ENCODE data around the gene SP8.

SP8 gene

DNA sequence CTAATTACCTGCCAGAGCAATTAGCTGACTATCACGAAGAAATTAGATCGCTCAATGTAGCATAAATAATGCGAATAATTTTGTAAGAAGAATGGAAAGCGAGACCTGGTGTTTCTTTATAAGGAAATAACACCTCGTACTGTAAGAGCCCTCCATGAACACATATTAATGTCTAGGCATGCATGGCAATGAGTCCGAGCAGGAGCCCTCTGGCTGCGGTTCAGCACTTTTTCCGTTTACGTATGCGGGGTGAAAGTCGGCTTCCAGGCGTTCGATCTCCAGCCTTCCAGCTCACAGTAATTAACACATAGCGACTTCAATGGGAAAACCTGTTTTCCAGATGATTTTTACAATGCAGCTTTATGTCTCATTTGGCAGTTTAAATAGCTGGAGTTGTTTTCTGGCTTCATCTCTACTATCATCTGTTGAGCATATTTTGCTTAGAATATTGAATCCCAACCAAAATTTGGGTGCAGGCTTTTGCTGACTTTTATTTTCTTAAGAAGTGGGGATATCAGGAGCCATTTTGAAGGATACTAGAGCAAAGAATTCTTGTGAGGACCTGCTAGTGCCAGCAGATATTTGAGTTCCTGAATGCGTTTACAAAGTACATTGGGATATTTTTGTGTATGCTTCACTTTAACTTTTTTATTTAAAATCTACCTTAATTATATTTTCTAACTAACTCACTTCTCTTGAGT, 7.2 kb upstream of the SP8 start:
- no peak for DNase-seq

DNA sequence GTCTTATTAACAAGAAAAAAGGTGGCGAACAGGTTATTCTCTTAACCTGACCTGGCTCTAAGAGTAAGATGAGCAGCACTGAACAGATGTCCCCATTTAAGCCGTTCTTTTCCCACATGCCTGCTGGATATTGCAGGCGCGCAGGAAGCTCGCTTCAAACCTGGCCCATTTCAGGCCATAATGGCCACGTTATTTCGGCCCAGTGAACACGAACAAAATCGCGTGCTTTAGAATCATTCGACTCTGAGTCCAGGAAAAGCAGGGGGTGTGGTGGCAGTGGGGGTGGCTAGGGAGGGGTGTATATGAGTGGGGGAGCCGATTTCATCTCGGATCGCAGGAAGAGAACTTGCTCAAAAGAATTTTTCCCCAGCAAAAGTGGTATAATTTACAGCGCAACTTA, 6.6 kb upstream of the SP8 start:
- no peak for DNase-seq

DNA sequence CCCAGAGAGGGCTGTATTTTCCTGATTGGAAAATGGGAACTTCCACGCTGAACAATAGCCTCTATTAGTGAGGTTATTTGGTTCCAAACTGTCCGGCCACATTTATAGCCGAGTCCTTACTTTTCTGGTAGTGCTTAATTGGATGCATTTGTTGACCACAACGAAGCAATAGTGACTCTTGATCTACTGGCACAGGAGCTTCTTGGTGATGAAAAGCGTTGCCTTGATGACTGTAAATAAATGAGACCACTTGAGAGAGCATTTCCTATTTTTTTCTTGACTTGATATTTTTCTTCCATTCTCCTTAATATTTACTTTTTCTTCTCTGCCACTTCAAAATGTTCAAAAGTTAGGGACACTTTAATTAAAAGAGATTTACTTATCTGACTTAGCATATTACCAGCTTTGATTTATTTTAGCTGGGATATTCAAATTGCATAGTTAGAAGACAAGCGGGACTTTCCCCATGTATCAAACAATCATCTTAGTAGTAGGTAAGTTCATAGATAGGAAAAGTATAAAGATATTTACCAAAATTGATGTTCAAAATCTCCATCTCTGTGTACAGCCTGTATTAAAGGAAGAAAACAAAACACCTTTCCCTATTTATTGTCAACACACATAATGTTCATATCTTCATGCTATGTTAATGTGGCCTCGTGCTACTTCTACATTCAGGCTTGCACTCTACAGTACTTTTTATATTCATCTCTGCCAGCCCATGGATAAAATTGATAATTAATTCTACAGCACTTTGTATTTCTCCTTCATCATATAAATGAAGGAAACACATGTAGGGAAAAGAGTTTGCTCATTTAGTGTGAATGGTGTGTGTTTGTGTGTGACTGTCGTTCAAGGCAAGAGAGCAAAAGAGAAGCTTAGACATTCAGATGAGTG, 5.1 kb upstream of the SP8 start:
- DNase-seq: no peak

DNA sequence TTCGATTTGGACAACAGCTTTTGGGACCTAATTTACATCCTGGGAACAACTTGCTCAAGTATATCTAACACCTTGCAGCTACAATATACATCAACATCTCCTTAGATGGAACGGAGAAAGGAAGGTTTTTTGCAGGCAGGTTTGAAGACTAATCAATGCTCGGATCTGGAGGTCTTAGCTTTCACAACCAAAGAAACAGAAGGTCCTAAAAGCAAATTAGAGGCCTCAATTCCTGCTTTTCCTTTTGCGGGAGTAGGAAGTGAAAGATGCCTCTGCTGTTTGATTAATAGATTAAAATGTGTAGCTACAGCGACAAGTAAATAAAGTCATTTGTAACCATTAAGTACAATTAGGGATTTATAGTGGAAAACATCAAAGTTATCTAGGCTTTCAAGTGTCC, 3.7 kb upstream of the SP8 start:
- DNase-seq: no peak

DNA sequence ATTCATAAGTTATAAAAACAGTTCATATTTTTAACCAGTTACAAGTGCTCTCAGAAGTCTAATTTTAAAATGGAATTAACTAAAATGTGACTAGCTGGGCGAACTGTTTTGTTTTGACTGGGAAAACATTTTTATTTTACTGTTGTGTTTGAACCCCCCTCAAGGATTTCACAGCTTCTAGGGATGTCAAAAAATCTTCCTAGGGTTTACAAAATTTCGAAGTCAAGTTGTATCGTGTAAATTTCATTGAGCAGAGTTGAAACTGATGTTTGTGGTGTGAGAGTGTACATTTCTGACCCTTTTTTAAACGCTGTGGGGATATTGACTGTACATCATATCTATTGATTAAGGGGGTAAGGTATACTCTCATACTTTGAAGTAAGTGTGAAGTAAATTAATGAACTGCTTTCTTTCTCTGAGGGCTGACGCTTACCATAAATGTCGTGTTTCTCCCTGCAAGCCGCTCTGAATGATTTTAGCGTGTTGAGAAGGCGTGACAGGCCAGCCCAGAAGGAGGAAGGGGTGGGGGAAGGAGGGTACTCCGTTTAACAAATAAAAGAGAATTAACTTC, 1.8 kb upstream of the SP8 start:
- no peak for DNase-seq

DNA sequence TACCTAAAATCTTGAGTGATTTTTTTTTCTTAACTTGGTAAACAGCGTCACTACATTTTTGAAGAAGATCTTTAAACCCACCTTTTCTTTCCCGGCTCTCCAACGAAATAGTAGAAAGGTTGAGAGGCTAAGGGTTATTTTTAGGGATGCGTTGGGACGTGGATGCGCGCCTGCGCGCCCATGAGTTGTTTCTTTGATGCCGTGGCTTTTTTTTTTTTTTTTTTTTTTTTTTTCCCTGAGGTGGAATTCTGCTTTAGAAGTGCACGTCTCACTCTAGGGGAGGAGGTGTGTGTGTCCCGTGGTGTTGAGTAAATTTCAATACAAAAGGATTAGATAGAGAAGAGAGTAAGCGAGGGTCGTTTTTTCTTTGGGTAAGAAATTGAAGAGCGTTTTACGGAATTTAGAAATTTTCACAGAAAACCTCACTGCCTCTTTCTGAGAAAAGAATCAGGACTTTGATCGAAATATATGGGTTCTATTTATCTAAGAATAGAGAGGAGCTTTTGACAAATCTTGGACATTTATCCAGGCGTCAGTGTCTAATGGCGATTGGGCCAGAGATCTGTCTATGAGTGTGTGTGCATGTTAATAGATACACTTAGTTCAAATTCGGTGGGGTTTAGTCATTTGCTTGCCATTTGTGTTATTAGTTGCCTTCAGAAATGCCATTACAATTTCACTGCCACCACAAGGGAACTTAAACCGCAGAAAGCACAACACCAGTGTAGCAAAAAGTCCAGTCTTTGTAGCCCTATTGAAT, 1.2 kb upstream of the SP8 start:
- no peak for DNase-seq

DNA sequence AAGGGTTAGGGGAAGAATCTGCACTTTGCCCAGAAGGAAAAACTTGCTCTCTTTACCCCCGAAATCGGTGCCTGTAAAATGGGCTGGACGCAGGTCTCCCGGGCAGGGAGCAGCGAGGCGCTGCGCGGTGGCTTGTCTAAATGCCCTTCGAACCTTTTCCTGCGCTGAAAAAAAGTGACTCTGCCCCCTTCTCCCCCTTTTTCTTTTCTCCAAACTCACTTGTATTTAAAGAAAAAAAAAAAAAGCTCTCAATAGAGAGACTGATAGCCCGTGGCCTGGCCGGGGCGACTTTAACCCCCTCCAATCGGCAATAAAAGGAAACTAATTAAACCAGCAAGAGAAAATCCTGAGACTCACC, 286 bp downstream of the SP8 start:
- DNase-seq: no peak

DNA sequence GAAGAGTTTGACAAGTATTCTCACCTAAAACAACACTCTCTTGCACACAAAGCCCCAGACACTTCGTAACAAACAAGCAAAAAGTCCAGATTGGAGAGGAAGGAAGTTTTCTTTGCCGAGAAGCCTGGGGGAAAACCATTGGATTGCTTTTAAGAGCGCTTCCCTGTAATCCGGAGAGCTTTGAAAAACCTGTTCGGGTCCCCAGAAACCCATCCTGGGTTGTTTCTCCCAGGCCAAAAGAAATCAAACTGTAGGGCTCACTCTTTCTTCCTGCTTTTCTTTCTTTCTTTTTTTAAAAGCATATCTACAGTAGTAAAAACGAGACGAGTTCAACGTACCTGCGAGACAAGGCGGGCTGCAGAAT, 655 bp downstream of the SP8 start:
- DNase-seq: no peak

DNA sequence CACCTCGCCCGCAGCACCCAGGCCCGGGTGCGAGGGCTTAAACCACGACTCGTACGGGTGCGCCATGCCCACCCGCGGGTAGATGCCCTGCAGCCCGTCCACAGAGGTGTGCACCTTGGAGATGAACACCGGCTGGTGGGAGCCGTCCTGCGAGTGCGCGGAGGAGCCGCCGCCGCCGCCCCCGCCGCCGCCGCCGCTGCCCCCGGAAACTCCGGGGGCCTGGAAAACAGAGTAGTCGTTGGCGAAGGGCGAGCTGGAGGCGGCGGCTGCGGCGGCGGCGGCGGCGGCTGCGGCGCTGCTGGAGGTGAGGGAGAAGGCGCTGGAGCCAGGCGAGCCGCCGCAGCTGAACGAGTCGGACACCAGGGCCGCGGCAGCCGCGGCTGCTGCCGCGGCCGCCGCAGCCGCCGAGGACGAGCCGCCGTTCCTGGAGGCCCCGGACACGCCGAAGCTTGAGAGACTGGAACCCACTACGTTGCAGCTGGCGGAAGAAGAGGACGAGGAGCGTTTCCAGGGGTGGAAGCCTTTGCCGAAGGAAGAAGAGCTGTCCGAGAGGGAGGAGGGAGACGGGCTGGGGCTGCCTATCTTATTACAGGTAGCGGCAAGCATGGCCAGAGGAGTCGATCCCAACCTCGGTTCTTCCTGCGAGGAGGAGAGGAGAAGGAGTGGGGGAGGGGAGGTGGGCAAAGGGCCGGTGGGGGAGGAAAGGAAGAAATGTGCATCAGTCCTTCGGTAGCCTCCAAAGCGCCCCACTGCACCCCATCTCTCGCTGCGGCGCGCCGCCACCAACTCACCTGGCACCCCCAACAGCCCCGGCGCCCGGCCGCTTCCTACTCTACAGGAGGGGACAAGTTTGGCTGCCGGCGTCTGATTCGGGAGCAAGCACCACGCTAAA, 1.3 kb downstream of the SP8 start:
- no peak for DNase-seq

DNA sequence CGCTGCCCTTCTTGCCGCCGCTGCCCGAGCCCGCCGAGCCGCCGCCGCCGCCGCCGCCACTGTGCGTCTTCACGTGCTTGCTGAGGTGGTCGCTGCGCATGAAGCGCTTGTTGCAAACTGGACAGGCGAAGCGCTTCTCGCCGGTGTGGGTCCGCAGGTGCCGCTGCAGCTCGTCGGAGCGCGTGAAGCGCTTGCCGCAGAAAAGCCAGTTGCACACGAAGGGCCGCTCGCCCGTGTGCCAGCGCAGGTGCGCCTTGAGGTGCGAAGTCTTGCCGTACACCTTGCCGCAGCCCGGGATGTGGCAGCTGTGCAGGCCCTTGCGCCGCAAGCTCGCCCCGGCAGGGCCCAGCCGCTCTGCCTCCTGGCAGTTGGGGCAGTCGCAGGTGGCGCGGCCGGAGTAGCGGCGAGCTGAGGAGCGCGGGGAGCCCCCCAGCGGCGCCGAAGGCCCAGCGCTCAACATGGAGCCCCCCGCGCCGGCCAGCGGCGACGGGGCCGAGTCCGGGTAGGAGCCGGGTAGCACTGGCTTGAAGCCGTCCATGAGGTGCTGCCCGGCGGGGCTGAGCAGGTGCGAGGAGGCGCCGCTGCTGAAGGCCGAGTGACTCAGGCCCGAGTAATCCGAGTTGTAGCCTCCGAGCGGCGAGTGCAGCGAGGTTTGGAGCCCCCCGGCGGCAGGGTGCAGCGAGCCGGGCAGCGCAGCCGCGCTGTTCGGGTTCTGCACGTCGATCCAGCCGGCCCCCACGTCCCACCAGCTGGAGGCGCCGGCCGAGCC, 2.1 kb downstream of the SP8 start:
- DNase-seq: no peak

DNA sequence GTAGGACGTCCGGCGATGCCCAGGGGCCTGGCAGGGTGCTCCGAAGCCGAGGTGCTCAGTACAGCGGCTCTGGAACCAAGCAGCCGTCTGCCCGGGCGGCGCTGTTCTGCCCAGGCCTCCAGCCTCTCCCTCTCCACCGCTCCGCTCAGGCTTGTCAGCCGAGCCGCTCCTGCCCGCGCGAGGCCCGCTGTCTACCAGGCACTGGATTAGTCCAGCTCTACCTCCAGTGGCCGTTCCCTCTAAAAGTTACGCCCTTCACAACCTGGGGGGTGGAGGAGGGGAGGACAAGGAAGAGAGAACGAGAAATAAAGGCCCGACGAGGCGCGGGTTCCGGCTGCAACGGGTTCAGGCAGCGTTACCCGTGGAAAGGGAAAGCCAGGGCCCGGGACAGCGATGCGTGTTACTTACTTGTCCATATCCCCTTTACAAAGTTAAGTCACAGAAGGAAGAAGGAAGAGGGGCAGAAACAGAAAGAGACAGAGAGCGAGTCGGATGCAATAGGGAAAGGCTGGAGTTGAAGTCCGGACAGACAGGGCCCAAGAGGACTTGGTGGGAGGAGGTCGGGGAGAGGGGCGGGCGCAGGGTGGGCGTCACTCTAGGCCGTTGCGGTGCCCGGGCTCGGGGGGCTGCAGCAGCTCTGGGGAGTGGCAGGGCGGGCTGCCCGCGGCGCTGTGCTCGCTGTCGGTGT, 2.8 kb downstream of the SP8 start:
- no peak for DNase-seq

DNA sequence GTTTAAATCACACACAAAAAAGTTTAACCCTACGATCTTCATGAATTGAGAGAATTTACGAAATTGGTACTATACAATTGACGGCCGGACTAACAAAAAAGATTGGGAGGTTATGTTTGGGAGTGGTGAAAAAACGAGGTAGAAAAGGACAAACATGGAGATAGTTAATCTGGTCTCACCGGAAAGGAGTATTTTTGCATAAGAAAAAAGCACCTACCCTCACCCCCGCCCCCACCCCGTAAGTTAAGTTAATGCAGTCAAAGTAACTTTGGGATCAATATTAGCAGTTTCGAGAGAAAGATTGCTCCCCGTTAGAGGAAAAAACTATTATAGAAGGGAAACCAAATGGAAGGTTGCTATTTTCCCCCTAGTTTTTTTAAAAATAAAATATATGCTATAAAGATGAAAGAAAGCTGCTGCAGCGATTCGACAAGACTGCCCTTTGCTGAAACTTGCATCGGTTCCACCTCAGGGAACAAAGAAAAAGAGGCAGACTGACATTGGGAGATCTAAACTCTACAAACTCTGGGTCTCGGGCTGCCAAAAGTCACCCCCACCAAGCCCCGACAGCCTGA, 3.5 kb downstream of the SP8 start:
- no peak for DNase-seq

DNA sequence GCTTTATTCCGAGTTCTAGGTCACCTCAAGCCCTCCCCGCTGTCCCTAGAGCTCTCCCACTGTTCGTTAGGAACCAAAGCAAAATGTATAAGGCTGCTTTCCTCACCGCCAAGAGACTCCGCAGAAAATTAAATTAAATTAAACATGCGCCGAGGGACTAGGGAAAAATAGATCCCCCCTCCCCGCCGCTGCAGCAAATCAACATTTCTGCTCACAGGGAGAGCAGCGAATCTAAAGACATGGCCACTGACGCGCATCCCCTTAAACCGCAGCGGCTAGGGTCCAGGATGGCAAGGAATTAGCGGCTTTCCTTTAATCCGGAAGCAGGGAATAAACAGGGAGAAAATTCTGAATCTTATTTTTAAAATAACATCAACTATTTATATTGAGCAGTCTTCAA, 7.6 kb downstream of the SP8 start:
- DNase-seq: no peak

DNA sequence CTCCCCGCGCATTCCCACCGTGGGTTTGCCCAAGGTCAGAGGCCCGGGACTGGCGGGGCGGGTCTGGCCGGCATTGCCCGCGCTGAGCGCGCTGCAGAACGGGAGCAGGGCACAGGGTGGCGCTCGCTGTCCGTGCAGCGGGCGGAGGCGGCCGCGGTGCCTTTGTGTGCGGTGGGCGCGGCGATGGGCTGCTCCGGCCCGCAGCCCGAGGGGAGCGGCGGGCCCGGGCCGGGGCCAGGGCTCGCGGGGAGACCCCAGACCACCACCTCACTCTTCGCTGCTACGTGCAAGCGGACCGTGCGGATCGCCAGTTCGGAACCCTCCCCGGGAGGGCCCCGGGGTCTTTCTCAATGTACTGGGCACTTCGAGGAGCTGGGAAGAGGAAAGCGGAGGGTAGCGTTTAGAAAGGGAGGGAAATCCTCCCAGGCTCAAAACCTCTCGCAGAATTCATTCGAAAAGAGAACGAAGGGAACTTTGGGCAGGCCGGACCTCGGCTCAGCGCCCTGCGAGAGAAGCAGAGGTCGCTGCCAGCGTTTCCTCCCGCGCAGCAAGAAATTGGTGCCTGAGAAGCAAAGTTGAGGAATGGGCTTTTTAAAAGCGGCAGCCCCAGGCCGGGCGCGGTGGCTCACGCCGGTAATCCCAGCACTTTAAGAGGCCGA, 8.5 kb downstream of the SP8 start:
- no peak for DNase-seq

DNA sequence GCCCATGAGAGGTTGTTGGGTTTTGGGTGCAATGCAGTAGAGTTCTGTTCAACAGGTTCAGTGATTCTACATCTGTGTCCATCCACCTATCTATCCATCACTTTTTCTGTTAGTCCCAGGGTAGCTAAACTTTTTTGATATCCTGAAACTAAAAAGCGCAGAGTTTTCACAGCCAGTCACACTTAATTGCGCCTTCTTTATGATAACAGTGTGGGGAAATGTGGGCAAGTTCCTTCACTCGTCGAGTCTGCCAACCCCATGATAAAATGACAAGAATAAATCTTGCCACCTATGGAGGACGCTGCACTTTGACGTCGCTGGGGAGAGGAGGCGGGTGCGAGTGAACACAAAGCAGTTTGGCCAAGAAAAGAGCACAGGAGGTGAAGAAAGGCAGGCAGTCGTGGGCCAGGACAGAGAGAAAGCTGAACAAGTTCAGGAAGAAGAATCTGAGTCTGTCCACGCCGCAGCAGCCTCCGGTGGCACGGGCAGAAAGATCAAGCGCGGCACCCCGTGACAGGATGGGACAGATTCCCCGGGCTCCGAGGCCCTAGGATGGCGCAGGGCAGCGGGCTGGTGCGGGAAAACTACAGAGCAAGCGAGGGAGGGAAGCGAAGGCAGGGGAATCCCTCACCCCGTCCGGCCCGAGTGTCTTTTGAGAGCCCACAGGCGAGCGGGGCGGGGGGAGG, 9.2 kb downstream of the SP8 start:
- no peak for DNase-seq

DNA sequence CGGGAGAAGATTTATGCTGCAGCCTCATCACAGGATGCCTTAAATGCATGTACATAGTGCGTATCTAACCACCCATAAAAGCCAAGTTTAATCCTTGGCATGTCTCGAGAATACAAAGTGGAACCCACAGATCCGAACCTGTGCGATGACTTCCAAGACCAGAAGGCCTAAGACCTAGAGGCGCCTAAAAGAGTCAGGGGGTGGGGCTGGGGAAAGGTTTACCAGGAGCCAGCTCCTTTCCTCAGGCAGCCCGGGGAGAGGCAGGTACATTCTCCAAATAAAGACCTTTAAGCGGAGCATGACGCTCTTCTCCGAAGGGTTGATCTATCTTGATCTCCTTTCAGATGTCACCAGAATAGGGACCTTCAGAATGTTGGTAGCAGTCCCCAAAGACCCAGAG, 9.7 kb downstream of the SP8 start:
- DNase-seq: no peak

DNA sequence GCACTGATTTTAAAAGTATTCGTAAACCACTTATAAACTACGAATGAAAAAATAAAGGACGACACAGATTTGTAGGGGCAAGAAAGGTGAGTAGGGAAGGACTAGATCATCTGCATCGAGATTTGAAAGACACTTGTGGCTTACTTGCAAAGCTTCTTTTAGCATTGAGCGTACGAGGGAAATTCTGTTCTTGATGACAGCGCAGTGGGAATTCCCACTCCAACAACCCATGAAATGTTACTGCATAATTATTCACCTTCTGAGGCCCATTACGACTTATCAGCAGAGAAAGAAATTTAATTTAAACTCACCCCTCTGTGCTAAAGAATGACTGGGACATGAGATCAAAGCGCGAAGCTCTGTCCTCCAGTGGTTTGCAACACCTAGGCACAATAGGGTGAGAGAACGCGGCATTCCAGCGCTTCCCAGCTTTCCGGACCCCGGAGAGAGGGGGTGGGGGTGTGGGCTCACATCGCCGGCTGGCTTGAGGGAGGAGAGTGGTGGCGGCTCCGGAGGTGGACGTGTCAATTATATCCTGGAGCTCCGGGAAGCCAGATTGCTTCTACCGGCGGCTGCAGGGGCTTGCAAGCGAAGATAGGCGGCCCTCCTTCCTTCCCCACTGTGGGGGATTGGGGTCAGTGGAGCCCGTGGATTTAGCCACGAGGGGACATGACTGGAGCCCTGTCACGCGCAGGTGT, 10.3 kb downstream of the SP8 start:
- DNase-seq: no peak

DNA sequence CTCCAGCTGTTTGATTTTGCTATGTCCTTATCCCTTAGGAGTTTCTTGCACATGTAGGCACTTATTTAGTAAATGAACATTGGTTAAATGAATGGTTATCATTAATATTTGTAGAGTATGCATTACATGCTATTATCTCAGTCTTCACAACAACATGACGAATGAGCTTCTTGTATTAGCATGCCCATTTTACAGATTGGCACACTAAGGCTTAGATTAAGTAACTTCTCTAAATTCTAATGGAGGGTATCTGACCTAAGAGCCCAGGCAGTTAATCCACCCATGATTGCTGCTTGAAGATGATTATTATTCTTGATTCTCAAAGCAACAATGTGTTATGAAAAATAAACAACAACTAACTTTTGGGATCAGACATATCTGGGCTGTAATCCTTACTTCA, 32.7 kb downstream of the SP8 start:
- no peak for DNase-seq

DNA sequence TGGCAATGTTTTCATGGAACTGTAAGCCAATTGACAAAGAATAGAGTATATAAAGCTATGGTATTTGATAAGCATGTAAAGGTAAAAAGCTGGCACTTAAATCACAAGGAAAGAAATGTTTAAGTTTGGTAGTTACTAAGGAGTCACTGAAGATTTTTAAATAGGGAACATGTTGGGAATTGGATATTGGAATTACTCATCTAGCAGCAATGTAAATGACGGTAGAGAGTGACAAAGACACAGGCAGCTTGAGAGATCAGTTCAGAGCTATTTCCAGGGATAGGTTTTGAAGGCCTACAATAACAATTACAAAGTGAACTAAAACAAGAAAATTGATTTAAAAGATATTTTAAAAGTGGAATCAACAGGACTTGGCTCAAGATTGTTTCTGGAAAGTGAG, 36.8 kb downstream of the SP8 start:
- no peak for DNase-seq

Data from fibroblast of skin of abdomen (primary cell).